Neural cell (in vitro differentiated cells): ENCODE data around the gene RHCE.
"Not testable (repeated sequence)": the region's sequence is repeated elsewhere in the genome, so short reads cannot be mapped to it uniquely, and the experiment has no call there.

ENCODE experiments used
- EZH2 ChIP-seq: fragments of 200-600, 300-800 bp; shearing (Covaris generic), sonication (generic); IDR thresholded peaks from 2 replicates; pipeline ENCODE4 v1.6.1; 2014; ENCODE audit warnings: antibody characterized with exemption, low read length, borderline replicate concordance, mild to moderate bottlenecking; ENCODE audit not compliant: insufficient read depth, poor library complexity, severe bottlenecking
- MXI1 ChIP-seq: fragments of 450-650 bp; conservative IDR thresholded peaks from 2 replicates; pipeline ENCODE4 v1.6.1; 2014; ENCODE audit warnings: antibody characterized with exemption, mild to moderate bottlenecking; ENCODE audit not compliant: poor library complexity, severe bottlenecking
- POLR2AphosphoS5 ChIP-seq: IDR thresholded peaks from 2 replicates; pipeline ENCODE4 v1.6.1; 2012
- RAD21 ChIP-seq: fragments of 450-650 bp; conservative IDR thresholded peaks from 2 replicates; pipeline ENCODE4 v1.6.1; 2014; ENCODE audit warnings: antibody characterized with exemption, mild to moderate bottlenecking, moderate library complexity
- TAF1 ChIP-seq: IDR thresholded peaks from 2 replicates; pipeline ENCODE4 v1.6.1; 2012; ENCODE audit warnings: low read depth
- TF ChIP-seq, protein P1 (sequence below): fragments of 450-650 bp; IDR thresholded peaks from 2 replicates; pipeline ENCODE4 v1.5.1; 2014; ENCODE audit warnings: antibody characterized with exemption, mild to moderate bottlenecking, moderate library complexity; ENCODE audit not compliant: poor library complexity, severe bottlenecking

DNA sequence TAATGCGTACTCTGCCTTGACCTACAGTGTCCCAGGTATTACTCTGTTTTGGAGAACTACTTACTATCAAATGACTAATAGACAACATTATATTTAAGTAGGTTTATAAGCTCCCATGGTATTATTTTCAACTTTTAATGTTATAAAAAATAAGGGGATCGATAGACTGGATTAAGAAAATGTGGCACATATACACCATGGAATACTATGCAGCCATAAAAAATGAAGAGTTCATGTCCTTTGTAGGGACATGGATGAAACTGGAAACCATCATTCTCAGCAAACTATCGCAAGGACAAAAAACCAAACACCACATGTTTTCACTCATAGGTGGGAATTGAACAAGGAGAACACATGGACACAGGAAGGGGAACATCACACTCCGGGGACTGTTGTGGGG, 40.2 kb upstream of the RHCE start:
- TF ChIP-seq, protein P1, sequence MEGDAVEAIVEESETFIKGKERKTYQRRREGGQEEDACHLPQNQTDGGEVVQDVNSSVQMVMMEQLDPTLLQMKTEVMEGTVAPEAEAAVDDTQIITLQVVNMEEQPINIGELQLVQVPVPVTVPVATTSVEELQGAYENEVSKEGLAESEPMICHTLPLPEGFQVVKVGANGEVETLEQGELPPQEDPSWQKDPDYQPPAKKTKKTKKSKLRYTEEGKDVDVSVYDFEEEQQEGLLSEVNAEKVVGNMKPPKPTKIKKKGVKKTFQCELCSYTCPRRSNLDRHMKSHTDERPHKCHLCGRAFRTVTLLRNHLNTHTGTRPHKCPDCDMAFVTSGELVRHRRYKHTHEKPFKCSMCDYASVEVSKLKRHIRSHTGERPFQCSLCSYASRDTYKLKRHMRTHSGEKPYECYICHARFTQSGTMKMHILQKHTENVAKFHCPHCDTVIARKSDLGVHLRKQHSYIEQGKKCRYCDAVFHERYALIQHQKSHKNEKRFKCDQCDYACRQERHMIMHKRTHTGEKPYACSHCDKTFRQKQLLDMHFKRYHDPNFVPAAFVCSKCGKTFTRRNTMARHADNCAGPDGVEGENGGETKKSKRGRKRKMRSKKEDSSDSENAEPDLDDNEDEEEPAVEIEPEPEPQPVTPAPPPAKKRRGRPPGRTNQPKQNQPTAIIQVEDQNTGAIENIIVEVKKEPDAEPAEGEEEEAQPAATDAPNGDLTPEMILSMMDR: not testable (repeated sequence)
- TF ChIP-seq TAF1, EZH2, POLR2AphosphoS5, RAD21, MXI1: not testable (repeated sequence)
